ENCODE results near the gene PNMA6E.

The PNMA6E gene

GRCh38 chrX:153434801-153435200, 33.7 kb upstream of the PNMA6E start:
- DNase-seq = no peak

GRCh38 chrX:153433781-153434285, 32.7 kb upstream of the PNMA6E start:
- no peak for DNase-seq

- no peak for DNase-seq
Observed at GRCh38 chrX:153433161-153433680, 32.1 kb upstream of the PNMA6E start.

- DNase-seq = no peak
Observed at GRCh38 chrX:153430796-153431195, 29.6 kb upstream of the PNMA6E start.

- no peak for DNase-seq
Observed at GRCh38 chrX:153426204-153426603, 25.1 kb upstream of the PNMA6E start.

- DNase-seq = no peak
Observed at GRCh38 chrX:153423652-153424051, 22.5 kb upstream of the PNMA6E start.

GRCh38 chrX:153421856-153422255, 20.7 kb upstream of the PNMA6E start:
- DNase-seq = no peak

- DNase-seq = no peak
Observed at GRCh38 chrX:153420851-153421599, 19.9 kb upstream of the PNMA6E start.

- no peak for DNase-seq
Observed at GRCh38 chrX:153417637-153418036, 16.5 kb upstream of the PNMA6E start.

GRCh38 chrX:153416781-153417450, 15.8 kb upstream of the PNMA6E start:
- DNase-seq = no peak

GRCh38 chrX:153414856-153415510, 13.8 kb upstream of the PNMA6E start:
- DNase-seq = no peak

- DNase-seq = no peak
Observed at GRCh38 chrX:153413731-153414130, 12.6 kb upstream of the PNMA6E start.

- no peak for DNase-seq
Observed at GRCh38 chrX:153412746-153413720, 11.9 kb upstream of the PNMA6E start.

- DNase-seq = no peak
Observed at GRCh38 chrX:153411988-153412574, 10.9 kb upstream of the PNMA6E start.

GRCh38 chrX:153411255-153411987, 10.3 kb upstream of the PNMA6E start, which contains the start of gene ZFP92:
ZFP92 (plus strand) TSS chrX:153411472; CDS start chrX:153418323, 6,851 bp downstream.
- no peak for DNase-seq

GRCh38 chrX:153410888-153411254, 9.7 kb upstream of the PNMA6E start:
- no peak for DNase-seq

- no peak for DNase-seq
Observed at GRCh38 chrX:153410373-153410772, 9.2 kb upstream of the PNMA6E start.

- DNase-seq = no peak
Observed at GRCh38 chrX:153409414-153410101, 8.4 kb upstream of the PNMA6E start.

GRCh38 chrX:153408871-153409351, 7.8 kb upstream of the PNMA6E start:
- no peak for DNase-seq

GRCh38 chrX:153408221-153408721, 7.1 kb upstream of the PNMA6E start:
- no peak for DNase-seq

All from NCI-H187 (cell line).